Measurements from ENCODE around the gene ROPN1. TPM values are rescaled to one million over a fixed set of nuclear protein-coding genes. Genes with fewer than 3 reads are reported as not detected.

Gene ROPN1
- total and polyA plus RNA-seq, 10 of the 15 experiments (the other 5 are each of a cell fraction or from before 2014, with no cell fraction given), result not detected

DNA sequence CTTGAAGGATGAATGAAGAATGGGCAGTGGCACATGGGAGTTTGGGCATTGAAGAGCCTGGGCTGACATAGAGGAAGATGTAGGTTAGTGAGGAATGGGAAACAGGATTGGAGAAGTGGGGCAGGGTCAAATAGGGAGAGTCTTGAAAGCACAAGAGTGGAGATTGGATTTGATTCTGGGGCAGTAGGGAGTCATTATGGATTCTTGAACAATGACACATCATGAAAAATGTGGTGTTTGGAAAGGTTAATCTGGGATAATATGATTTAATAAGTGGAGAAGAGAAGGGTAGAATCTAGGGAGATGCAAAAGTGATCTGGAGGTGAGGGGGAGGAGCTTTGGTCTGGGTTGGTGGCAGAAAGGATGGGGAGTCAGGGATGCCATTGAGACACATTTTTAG lies 45.4 kb upstream of the ROPN1 start:
- POLR2A ChIA-PET, result no interaction called here
- no peaks in the 10 kb centered on the region; the same call in 2 of the 3 replicates for H3K9me3 ChIP-seq (replicated peaks; ENCODE audit: control insufficient read depth, insufficient read depth, low read length)
- H3K36me3 ChIP-seq (ENCODE audit: control insufficient read depth in 2 of 2, insufficient read depth in 2 of 2, low read length in 1 of 2), result no peaks in the 10 kb centered on the region
- H3K79me2 ChIP-seq (ENCODE audit: control insufficient read depth, insufficient read depth, low read length), result no peaks in the 10 kb centered on the region
- in situ Hi-C loops (cut with MboI), result no loop called here
- ATAC-seq (no peak), DNase-seq (ENCODE audit: low read depth, low spot score) (no peak), FAIRE-seq (no peak)
- CTCF ChIA-PET, result interaction anchor here (1.3 kb wide), 1 partner anchor 26 kb away, joined by 3 read pairs; no protein-coding TSS in a partner anchor
- SMC1A ChIA-PET (ENCODE audit: uncharacterized antibody, unreplicated experiment), result no interaction called here
- no peak for TF ChIP-seq HDAC6 (IDR thresholded peaks at IDR 0.05; ENCODE audit: unreplicated experiment)
- TF ChIP-seq, protein P1, sequence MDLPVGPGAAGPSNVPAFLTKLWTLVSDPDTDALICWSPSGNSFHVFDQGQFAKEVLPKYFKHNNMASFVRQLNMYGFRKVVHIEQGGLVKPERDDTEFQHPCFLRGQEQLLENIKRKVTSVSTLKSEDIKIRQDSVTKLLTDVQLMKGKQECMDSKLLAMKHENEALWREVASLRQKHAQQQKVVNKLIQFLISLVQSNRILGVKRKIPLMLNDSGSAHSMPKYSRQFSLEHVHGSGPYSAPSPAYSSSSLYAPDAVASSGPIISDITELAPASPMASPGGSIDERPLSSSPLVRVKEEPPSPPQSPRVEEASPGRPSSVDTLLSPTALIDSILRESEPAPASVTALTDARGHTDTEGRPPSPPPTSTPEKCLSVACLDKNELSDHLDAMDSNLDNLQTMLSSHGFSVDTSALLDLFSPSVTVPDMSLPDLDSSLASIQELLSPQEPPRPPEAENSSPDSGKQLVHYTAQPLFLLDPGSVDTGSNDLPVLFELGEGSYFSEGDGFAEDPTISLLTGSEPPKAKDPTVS (IDR thresholded peaks at IDR 0.05; ENCODE audit: low read depth, low read length), result no peak
- no peak for TF ChIP-seq SMC3 (IDR thresholded peaks at IDR 0.05; ENCODE audit: borderline replicate concordance, low read length)
- TF ChIP-seq JUND (IDR thresholded peaks at IDR 0.05; ENCODE audit: low read depth, low read length), result no peak
- no peak for TF ChIP-seq TAF1 (IDR thresholded peaks at IDR 0.05; ENCODE audit: borderline replicate concordance, low read depth, low read length)
- TF ChIP-seq KAT2A (conservative IDR thresholded peaks at IDR 0.05; ENCODE audit: control insufficient read depth, low read depth, low read length), result no peak
- no peak for TF ChIP-seq CHD1 (IDR thresholded peaks at IDR 0.05; ENCODE audit: low read depth, low read length)
- TF ChIP-seq SMAD5 (IDR thresholded peaks at IDR 0.05; ENCODE audit: low read depth), result no peak
- no peak for TF ChIP-seq POLR2AphosphoS2 (IDR thresholded peaks at IDR 0.05; ENCODE audit: low read depth, low read length)
- TF ChIP-seq, protein P2, sequence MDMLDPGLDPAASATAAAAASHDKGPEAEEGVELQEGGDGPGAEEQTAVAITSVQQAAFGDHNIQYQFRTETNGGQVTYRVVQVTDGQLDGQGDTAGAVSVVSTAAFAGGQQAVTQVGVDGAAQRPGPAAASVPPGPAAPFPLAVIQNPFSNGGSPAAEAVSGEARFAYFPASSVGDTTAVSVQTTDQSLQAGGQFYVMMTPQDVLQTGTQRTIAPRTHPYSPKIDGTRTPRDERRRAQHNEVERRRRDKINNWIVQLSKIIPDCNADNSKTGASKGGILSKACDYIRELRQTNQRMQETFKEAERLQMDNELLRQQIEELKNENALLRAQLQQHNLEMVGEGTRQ (IDR thresholded peaks at IDR 0.05; ENCODE audit: borderline replicate concordance, low read depth, low read length), result no peak
- no peak for TF ChIP-seq TCF3 (IDR thresholded peaks at IDR 0.05; ENCODE audit: borderline replicate concordance, insufficient read depth, low read depth, low read length)
- no peak for TF ChIP-seq CBFB (IDR thresholded peaks at IDR 0.05; ENCODE audit: low read depth)
- no peak for TF ChIP-seq TBL1XR1 (IDR thresholded peaks at IDR 0.05; ENCODE audit: low read depth, low read length)
- no peak for TF ChIP-seq EGR1 (IDR thresholded peaks at IDR 0.05; ENCODE audit: borderline replicate concordance in 1 of 2, low read depth in 2 of 2, low read length in 2 of 2)
- TF ChIP-seq RAD21 (IDR thresholded peaks at IDR 0.05; ENCODE audit: insufficient read depth, low read depth, low read length), result no peak
- TF ChIP-seq, protein P3, sequence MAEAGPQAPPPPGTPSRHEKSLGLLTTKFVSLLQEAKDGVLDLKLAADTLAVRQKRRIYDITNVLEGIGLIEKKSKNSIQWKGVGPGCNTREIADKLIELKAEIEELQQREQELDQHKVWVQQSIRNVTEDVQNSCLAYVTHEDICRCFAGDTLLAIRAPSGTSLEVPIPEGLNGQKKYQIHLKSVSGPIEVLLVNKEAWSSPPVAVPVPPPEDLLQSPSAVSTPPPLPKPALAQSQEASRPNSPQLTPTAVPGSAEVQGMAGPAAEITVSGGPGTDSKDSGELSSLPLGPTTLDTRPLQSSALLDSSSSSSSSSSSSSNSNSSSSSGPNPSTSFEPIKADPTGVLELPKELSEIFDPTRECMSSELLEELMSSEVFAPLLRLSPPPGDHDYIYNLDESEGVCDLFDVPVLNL (IDR thresholded peaks at IDR 0.05; ENCODE audit: low read depth, low read length), result no peak
- no peak for TF ChIP-seq STAT3 (IDR thresholded peaks at IDR 0.05; ENCODE audit: low read depth, low read length)
- no peak for TF ChIP-seq ZNF274 (IDR thresholded peaks at IDR 0.05; ENCODE audit: insufficient read depth, insufficient read length)
- no peak overlapping the region for H3K27ac ChIP-seq (ENCODE audit: control insufficient read depth, insufficient read depth)
- peaks cover 6 to 18% of the 10 kb centered on the region in 2 experiments for H3K27me3 ChIP-seq (replicated peaks in 1 of 2; ENCODE audit: control insufficient read depth in 2 of 2, insufficient read depth in 2 of 2, low read length in 1 of 2)
- intact Hi-C loops (cut with micrococcal nuclease; ENCODE audit: unreplicated experiment), result no loop called here
- no peak overlapping the region for H3K4me3 ChIP-seq
- no peak overlapping the region for H3K4me2 ChIP-seq (ENCODE audit: control insufficient read depth, insufficient read depth)
- H2AFZ ChIP-seq (ENCODE audit: control insufficient read depth, low read depth, low read length), result no peak overlapping the region
- no TSS peak for BruUV-seq (replicated peaks)
- H3K9ac ChIP-seq (ENCODE audit: control insufficient read depth, insufficient read depth, low read length), result no peak overlapping the region
- no peaks in the 10 kb centered on the region for H3K4me1 ChIP-seq (ENCODE audit: control insufficient read depth, insufficient read depth, low read length)
- no peaks in the 10 kb centered on the region for H4K20me1 ChIP-seq (ENCODE audit: control insufficient read depth, insufficient read depth)
- RAD21 ChIA-PET (ENCODE audit: unreplicated experiment), result no interaction called here
